Tibial artery (tissue), 4 donors: ENCODE results near the gene RAD18.

ENCODE experiments used
- DNase-seq, 2 donors: peaks; one replicate each; pipeline ENCODE4 v3.0.0-alpha.2; 2019
- H3K27ac ChIP-seq, 2 donors: fragments of 200-600 bp; sonication (generic) in 1 of 2; 1 replicate in 1 of 2; 2 replicates in 1 of 2; pipeline ENCODE4 v1.5.1; 2018 to 2019; ENCODE audit warnings: mild to moderate bottlenecking in 1 of 2
- H3K27me3 ChIP-seq, 2 donors: fragments of 200-600 bp; sonication (generic) in 1 of 2; one replicate each; pipeline versions ENCODE4 v1.5.1 to v1.6.0; 2016 to 2019
- H3K36me3 ChIP-seq, 3 donors: fragments of 200-600 bp; sonication (generic) in 2 of 3; one replicate each; pipeline ENCODE4 v1.5.1; 2016 to 2019; ENCODE audit warnings: mild to moderate bottlenecking in 2 of 3
- H3K4me1 ChIP-seq, 4 donors: fragments of 200-600 bp; sonication (generic) in 2 of 4; 1 replicate in 3 of 4; 2 replicates in 1 of 4; pipeline ENCODE4 v1.5.1; 2016 to 2019
- H3K4me3 ChIP-seq, 2 donors: fragments of 200-600 bp; sonication (generic) in 1 of 2; 1 replicate in 1 of 2; 2 replicates in 1 of 2; pipeline ENCODE4 v1.5.1; 2018 to 2019; ENCODE audit warnings: mild to moderate bottlenecking in 2 of 2
- H3K9me3 ChIP-seq, 3 donors: fragments of 200-600 bp; sonication (generic) in 1 of 3; one replicate each; pipeline ENCODE4 v1.5.1; 2016 to 2019
- CTCF ChIP-seq, 2 experiments: fragments of 200-600 bp in 1 of 2; fragments of 450-650 bp in 1 of 2; IDR thresholded peaks; one replicate each; pipeline ENCODE4 v1.5.1; 2017 to 2019; ENCODE audit warnings: antibody characterized with exemption in 2 of 2, mild to moderate bottlenecking in 1 of 2, moderate library complexity in 1 of 2
- intact Hi-C: fragments of 100-400 bp; cut with DNase I; formaldehyde crosslinking; loops from one replicate; pipeline ENCODE4 v1.15.0; 2023; ENCODE audit warnings: low total_unique reads

The RAD18 gene

DNA sequence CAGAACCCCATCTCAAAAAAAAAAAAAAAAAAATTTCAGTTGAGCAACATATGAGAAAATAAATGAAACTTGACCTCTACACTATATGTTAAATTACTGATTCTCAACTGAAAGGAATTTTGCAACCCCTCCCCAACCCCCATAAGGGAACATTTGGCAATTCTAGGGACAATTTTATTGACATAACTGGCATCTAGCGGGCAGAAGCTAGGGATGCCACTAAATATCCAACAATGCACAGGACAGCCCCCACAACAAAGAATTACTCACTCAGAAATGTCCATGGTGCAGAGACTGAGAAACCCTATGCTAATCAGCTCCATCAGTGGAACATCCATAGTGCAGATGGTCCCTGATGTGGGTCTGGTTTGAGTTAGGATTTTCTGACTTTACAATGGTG, 135.6 kb downstream of the RAD18 start:
- Histone ChIP-seq H3K4me1 (no peaks in the 10 kb centered on the region), H3K27me3 (no peaks in the 10 kb centered on the region), H3K4me3 (no peak overlapping the region), H3K36me3 (no peaks in the 10 kb centered on the region), H3K27ac (no peak overlapping the region), H3K9me3 (no peaks in the 10 kb centered on the region)
- intact Hi-C loops, result no loop called here
- DNase-seq, result no peak
- TF ChIP-seq CTCF (IDR thresholded peaks at IDR 0.05), result no peak
